H9 (cell line): ENCODE measurements around the gene MRPS17. TPM values are rescaled to one million over a fixed set of nuclear protein-coding genes. Genes with fewer than 3 reads are reported as not detected.

ENCODE experiments used
- DNase-seq: peaks from one replicate; pipeline ENCODE4 v3.0.0-alpha.2; 2017
- H2AFZ ChIP-seq: one replicate; pipeline ENCODE4 v1.6.1; 2013; ENCODE audit warnings: mild to moderate bottlenecking, low read length, control low read depth, moderate library complexity
- H2AK5ac ChIP-seq: 2 replicates; pipeline ENCODE4 v1.6.1; 2013; ENCODE audit warnings: low read length, control low read depth, mixed read lengths; ENCODE audit not compliant: insufficient read length
- H2BK120ac ChIP-seq: one replicate; pipeline ENCODE4 v1.6.1; 2013; ENCODE audit warnings: low read depth, mild to moderate bottlenecking, low read length, control low read depth, inconsistent platforms; ENCODE audit not compliant: poor library complexity, severe bottlenecking
- H2BK12ac ChIP-seq: 2 replicates; pipeline ENCODE4 v1.6.1; 2013; ENCODE audit warnings: low read length, control low read depth, mixed read lengths, low read depth; ENCODE audit not compliant: insufficient read length
- H2BK15ac ChIP-seq: 2 replicates; pipeline ENCODE4 v1.6.1; 2013; ENCODE audit warnings: low read depth, low read length, control low read depth
- H2BK20ac ChIP-seq: one replicate; pipeline ENCODE4 v1.6.1; 2013; ENCODE audit warnings: low read depth, mild to moderate bottlenecking, low read length, control low read depth, inconsistent platforms; ENCODE audit not compliant: poor library complexity, severe bottlenecking
- H2BK5ac ChIP-seq: 2 replicates; pipeline ENCODE4 v1.6.1; 2013; ENCODE audit warnings: low read length, control low read depth, mixed read lengths; ENCODE audit not compliant: insufficient read length
- H3K14ac ChIP-seq: 2 replicates; pipeline ENCODE4 v1.6.1; 2013; ENCODE audit warnings: low read length, control low read depth; ENCODE audit not compliant: insufficient read depth
- H3K18ac ChIP-seq: 2 replicates; pipeline ENCODE4 v1.6.1; 2013; ENCODE audit warnings: low read depth, mild to moderate bottlenecking, mixed read lengths, low read length, control low read depth; ENCODE audit not compliant: insufficient read length
- H3K23ac ChIP-seq: 2 replicates; pipeline ENCODE4 v1.6.1; 2013; ENCODE audit warnings: low read length, control low read depth, mixed read lengths, low read depth; ENCODE audit not compliant: insufficient read length
- H3K23me2 ChIP-seq: 2 replicates; pipeline ENCODE4 v1.6.1; 2013; ENCODE audit warnings: low read depth, mild to moderate bottlenecking, mixed read lengths, low read length, control low read depth; ENCODE audit not compliant: insufficient read length, poor library complexity, severe bottlenecking
- H3K27ac ChIP-seq: 2 replicates; pipeline ENCODE4 v1.5.1; 2013; ENCODE audit warnings: low read length, control low read depth, mixed read lengths, low read depth; ENCODE audit not compliant: insufficient read length
- H3K27me3 ChIP-seq: 2 replicates; pipeline ENCODE4 v1.6.1; 2013; ENCODE audit warnings: low read length, control low read depth, inconsistent platforms; ENCODE audit not compliant: insufficient read depth
- H3K4ac ChIP-seq: 2 replicates; pipeline ENCODE4 v1.6.1; 2013; ENCODE audit warnings: low read depth, mild to moderate bottlenecking, control low read depth, inconsistent platforms, low read length, moderate library complexity
- H3K4me1 ChIP-seq: 2 replicates; pipeline ENCODE4 v1.6.1; 2013; ENCODE audit warnings: low read length, control low read depth, inconsistent platforms; ENCODE audit not compliant: insufficient read depth
- H3K4me2 ChIP-seq: 2 replicates; pipeline ENCODE4 v1.6.1; 2013; ENCODE audit warnings: low read length, control low read depth, mixed read lengths; ENCODE audit not compliant: insufficient read length, insufficient read depth
- H3K56ac ChIP-seq: 2 replicates; pipeline ENCODE4 v1.6.1; 2013; ENCODE audit warnings: low read depth, mild to moderate bottlenecking, mixed read lengths, low read length, control low read depth; ENCODE audit not compliant: insufficient read length
- H3K79me1 ChIP-seq: 2 replicates; pipeline ENCODE4 v1.6.1; 2013; ENCODE audit warnings: low read depth, mild to moderate bottlenecking, moderate library complexity, low read length, control low read depth, inconsistent platforms; ENCODE audit not compliant: insufficient read depth, poor library complexity, severe bottlenecking
- H3K79me2 ChIP-seq: 2 replicates; pipeline ENCODE4 v1.6.1; 2013; ENCODE audit warnings: low read length, control low read depth, inconsistent platforms; ENCODE audit not compliant: insufficient read depth
- H3K9ac ChIP-seq: 2 replicates; pipeline ENCODE4 v1.6.1; 2013; ENCODE audit warnings: low read length, control low read depth, mixed read lengths; ENCODE audit not compliant: insufficient read length; ENCODE audit errors: extremely low read depth
- H3K9me3 ChIP-seq: one replicate; pipeline ENCODE4 v1.6.1; 2013; ENCODE audit warnings: low read depth, low read length, inconsistent platforms; ENCODE audit not compliant: control insufficient read depth
- H3T11ph ChIP-seq: one replicate; pipeline ENCODE4 v1.6.1; 2013; ENCODE audit warnings: mild to moderate bottlenecking, low read length, control low read depth, inconsistent platforms
- H4K20me1 ChIP-seq: one replicate; pipeline ENCODE4 v1.6.1; 2013; ENCODE audit not compliant: control insufficient read depth, insufficient read length, insufficient read depth
- H4K5ac ChIP-seq: 2 replicates; pipeline ENCODE4 v1.6.1; 2013; ENCODE audit warnings: low read depth, mild to moderate bottlenecking, mixed read lengths, low read length, control low read depth; ENCODE audit not compliant: insufficient read length
- H4K8ac ChIP-seq: replicated peaks from 2 replicates; pipeline ENCODE4 v1.6.1; 2013; ENCODE audit warnings: low read length, control low read depth, mixed read lengths, low read depth; ENCODE audit not compliant: insufficient read length
- H4K91ac ChIP-seq: 2 replicates; pipeline ENCODE4 v1.6.1; 2013; ENCODE audit warnings: low read depth, mild to moderate bottlenecking, moderate library complexity, mixed read lengths, low read length, control low read depth; ENCODE audit not compliant: insufficient read length
- H3K27ac Mint-ChIP-seq, 3 experiments: 2 replicates in 2 of 3; 3 replicates in 1 of 3; pipeline ENCODE4 v1.8.0; 2020 to 2021; ENCODE audit warnings: mixed read lengths in 3 of 3, mild to moderate bottlenecking in 1 of 3, moderate library complexity in 1 of 3
- H3K27me3 Mint-ChIP-seq: 2 replicates; pipeline ENCODE4 v1.8.0; 2021; ENCODE audit warnings: low read depth, mild to moderate bottlenecking, moderate library complexity, mixed read lengths
- H3K36me3 Mint-ChIP-seq, 3 experiments: 2 replicates in 2 of 3; 3 replicates in 1 of 3; pipeline ENCODE4 v1.8.0; 2020 to 2021; ENCODE audit warnings: low read depth in 3 of 3, mixed read lengths in 3 of 3; ENCODE audit not compliant: insufficient read depth in 1 of 3
- H3K4me1 Mint-ChIP-seq, 2 experiments: 2 replicates each; pipeline ENCODE4 v1.8.0; 2020; ENCODE audit warnings: mixed read lengths in 2 of 2
- H3K4me3 Mint-ChIP-seq, 2 experiments: 2 replicates in 1 of 2; 3 replicates in 1 of 2; pipeline ENCODE4 v1.8.0; 2020 to 2021; ENCODE audit warnings: mild to moderate bottlenecking in 2 of 2, mixed read lengths in 2 of 2, moderate library complexity in 1 of 2
- H3K9me3 Mint-ChIP-seq, 2 experiments: 2 replicates in 1 of 2; 3 replicates in 1 of 2; pipeline ENCODE4 v1.8.0; 2020; ENCODE audit warnings: mild to moderate bottlenecking in 2 of 2, mixed read lengths in 2 of 2, moderate library complexity in 1 of 2
- WGBS: extraction: QIAGEN DNeasy Blood & Tissue Kit; methylation state at CpG from one replicate; pipeline ENCODE4 v1.1.7; 2013; ENCODE audit warnings: missing lambda C conversion rate, low lambda C conversion rate, mixed read lengths; ENCODE audit not compliant: insufficient read length; ENCODE audit errors: extremely low coverage; 5-methylcytosine and 5-hydroxymethylcytosine counted together
- total RNA-seq: library from RNA; stranded (reverse); gene quantifications from 2 replicates; pipeline ENCODE4 v1.2.1, GENCODE V29; 2021
- TF ChIP-seq, protein P1 (sequence below): fragments of 200-600 bp; sonication (generic); conservative IDR thresholded peaks from 3 replicates; pipeline ENCODE4 v1.8.0; 2021; ENCODE audit warnings: antibody characterized with exemption, mild to moderate bottlenecking

Gene MRPS17
- total RNA-seq, 1 experiment from 2014 or later = 28.0 TPM

DNA sequence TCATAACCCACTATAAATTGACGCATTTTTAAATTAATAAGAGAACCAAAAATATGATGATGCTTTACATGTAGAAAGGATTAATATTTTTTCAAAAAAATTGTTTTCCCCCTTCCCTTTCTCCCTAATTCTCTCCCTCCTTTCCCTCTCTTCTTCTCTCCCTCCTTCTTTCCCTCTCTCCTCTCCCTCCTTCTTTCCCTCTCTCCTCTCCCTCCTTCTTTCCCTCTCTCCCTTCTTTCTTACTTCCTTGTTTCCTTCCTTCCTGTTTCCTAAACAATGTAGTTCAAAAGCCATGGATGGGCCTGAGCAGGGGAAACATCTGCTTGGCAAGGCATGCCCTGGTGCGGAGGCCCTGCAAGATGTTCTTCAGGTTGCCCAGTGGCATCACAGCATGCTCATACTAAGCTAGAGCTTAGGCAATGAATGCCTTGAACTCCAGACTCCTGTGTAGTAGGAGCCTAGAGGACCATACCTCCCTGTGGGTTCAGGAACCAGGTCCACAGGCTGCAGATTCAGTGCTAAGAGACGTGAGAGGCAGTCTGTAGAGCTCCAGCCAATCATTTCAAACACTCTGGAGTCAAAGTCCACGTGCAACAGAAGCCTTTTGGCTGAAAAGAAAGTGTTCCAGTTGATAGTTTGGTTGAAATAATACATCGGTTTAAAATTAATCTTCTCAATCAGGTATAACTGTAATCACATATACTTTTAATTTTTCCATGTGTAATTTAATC lies 20.1 kb upstream of the MRPS17 start:
- Mint-ChIP-seq H3K9me3 (peaks cover 29 to 53% of the 10 kb centered on the region in 2 experiments), H3K4me1 (peaks cover 0 to 6% of the 10 kb centered on the region in 2 experiments; a peak in 1 of 4 replicates), H3K27ac (no peak overlapping the region), H3K27me3 (no peaks in the 10 kb centered on the region), H3K4me3 (no peak overlapping the region), H3K36me3 (peaks cover 4 to 11% (median 10%) of the 10 kb centered on the region in 3 experiments; a peak in 6 of 7 replicates)
- Histone ChIP-seq H3K4me1 (no peaks in the 10 kb centered on the region), H3K4me2 (no peak overlapping the region), H3K23me2 (no peaks in the 10 kb centered on the region), H2BK20ac (no peak overlapping the region), H2AFZ (no peak overlapping the region), H3K23ac (no peak overlapping the region), H3K27ac (no peak overlapping the region), H3T11ph (no peak overlapping the region), H3K4ac (no peak overlapping the region), H3K27me3 (no peaks in the 10 kb centered on the region), H3K56ac (no peak overlapping the region), H3K9ac (no peak overlapping the region), H2BK5ac (no peak overlapping the region), H2BK12ac (no peak overlapping the region), H2BK120ac (no peak overlapping the region), H4K5ac (no peak overlapping the region), H4K91ac (no peak overlapping the region), H3K18ac (no peak overlapping the region), H3K14ac (no peak overlapping the region), H3K79me1 (no peaks in the 10 kb centered on the region), H3K79me2 (no peaks in the 10 kb centered on the region), H3K9me3 (peaks cover 4% of the 10 kb centered on the region), H2BK15ac (no peak overlapping the region), H2AK5ac (no peak overlapping the region), H4K20me1 (no peaks in the 10 kb centered on the region), H4K8ac (no peak overlapping the region)
- DNase-seq = no peak
- WGBS = no CpG with 5 or more reads among the region's 5 CpGs
- TF ChIP-seq, protein P1, sequence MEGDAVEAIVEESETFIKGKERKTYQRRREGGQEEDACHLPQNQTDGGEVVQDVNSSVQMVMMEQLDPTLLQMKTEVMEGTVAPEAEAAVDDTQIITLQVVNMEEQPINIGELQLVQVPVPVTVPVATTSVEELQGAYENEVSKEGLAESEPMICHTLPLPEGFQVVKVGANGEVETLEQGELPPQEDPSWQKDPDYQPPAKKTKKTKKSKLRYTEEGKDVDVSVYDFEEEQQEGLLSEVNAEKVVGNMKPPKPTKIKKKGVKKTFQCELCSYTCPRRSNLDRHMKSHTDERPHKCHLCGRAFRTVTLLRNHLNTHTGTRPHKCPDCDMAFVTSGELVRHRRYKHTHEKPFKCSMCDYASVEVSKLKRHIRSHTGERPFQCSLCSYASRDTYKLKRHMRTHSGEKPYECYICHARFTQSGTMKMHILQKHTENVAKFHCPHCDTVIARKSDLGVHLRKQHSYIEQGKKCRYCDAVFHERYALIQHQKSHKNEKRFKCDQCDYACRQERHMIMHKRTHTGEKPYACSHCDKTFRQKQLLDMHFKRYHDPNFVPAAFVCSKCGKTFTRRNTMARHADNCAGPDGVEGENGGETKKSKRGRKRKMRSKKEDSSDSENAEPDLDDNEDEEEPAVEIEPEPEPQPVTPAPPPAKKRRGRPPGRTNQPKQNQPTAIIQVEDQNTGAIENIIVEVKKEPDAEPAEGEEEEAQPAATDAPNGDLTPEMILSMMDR = no peak
